Middle frontal gyrus (tissue), 1 donor: Measurements from ENCODE around the gene CELSR2.
A peak's percentile ranks its signal among the peaks of the same experiment; 100 is the strongest.
"Not testable (repeated sequence)": the region's sequence is repeated elsewhere in the genome, so short reads cannot be mapped to it uniquely, and the experiment has no call there.

ENCODE experiments used
- DNase-seq: peaks from one replicate; pipeline ENCODE4 v3.0.0-alpha.2; 2015; ENCODE audit warnings: low spot score; ENCODE audit errors: extremely low spot score

The CELSR2 gene

GRCh38 chr1:109248797-109249629 lies at the start of gene CELSR2:
Gene CELSR2 (plus strand): TSS chr1:109249539. CDS start chr1:109250080, 541 bp downstream.
- DNase-seq, result peak; percentile 56

- no peak for DNase-seq
Measured at GRCh38 chr1:109199710-109200109, 49.6 kb upstream of the CELSR2 start.

GRCh38 chr1:109201123-109201703 lies 48.1 kb upstream of the CELSR2 start:
- no peak for DNase-seq

GRCh38 chr1:109204484-109204883 lies 44.9 kb upstream of the CELSR2 start:
- no peak for DNase-seq

- no peak for DNase-seq
Measured at GRCh38 chr1:109206339-109206738, 43.0 kb upstream of the CELSR2 start.

- DNase-seq, result no peak
Measured at GRCh38 chr1:109207467-109208103, 41.8 kb upstream of the CELSR2 start.

GRCh38 chr1:109208394-109208793 lies 40.9 kb upstream of the CELSR2 start:
- DNase-seq, result no peak

GRCh38 chr1:109208836-109209463 lies 40.4 kb upstream of the CELSR2 start:
- no peak for DNase-seq

GRCh38 chr1:109210058-109210457 lies 39.3 kb upstream of the CELSR2 start:
- no peak for DNase-seq

GRCh38 chr1:109213345-109213823 lies 36.0 kb upstream of the CELSR2 start:
- DNase-seq, result no peak

GRCh38 chr1:109213824-109214693 lies 35.3 kb upstream of the CELSR2 start, which contains the start of gene SARS1:
Gene SARS1 (plus strand): TSS chr1:109213918. CDS start chr1:109213993, 75 bp downstream.
- peak; percentile 87 for DNase-seq

GRCh38 chr1:109214695-109215623 lies 34.4 kb upstream of the CELSR2 start:
- DNase-seq, result no peak

- no peak for DNase-seq
Measured at GRCh38 chr1:109216662-109217061, 32.7 kb upstream of the CELSR2 start.

GRCh38 chr1:109218516-109218915 lies 30.8 kb upstream of the CELSR2 start:
- DNase-seq, result no peak

- DNase-seq, result not testable (repeated sequence)
Measured at GRCh38 chr1:109221201-109221600, 28.1 kb upstream of the CELSR2 start.

- DNase-seq, result no peak
Measured at GRCh38 chr1:109225308-109225707, 24.0 kb upstream of the CELSR2 start.

GRCh38 chr1:109225711-109226445 lies 23.5 kb upstream of the CELSR2 start:
- no peak for DNase-seq

GRCh38 chr1:109228167-109228566 lies 21.2 kb upstream of the CELSR2 start:
- no peak for DNase-seq
